Neural progenitor cell (in vitro differentiated cells): ENCODE results near the gene ACTL7A. TPM values are rescaled to one million over a fixed set of nuclear protein-coding genes. Genes with fewer than 3 reads are reported as not detected.

Experiments used
- DNase-seq: peaks from one replicate; pipeline ENCODE4 v3.0.0-alpha.2; 2016; ENCODE audit warnings: low spot score
- H2AFZ ChIP-seq: fragments of 200-600 bp; sonication (generic); replicated peaks from 2 replicates; pipeline ENCODE4 v1.6.1; 2016; ENCODE audit warnings: antibody characterized with exemption
- H3F3A ChIP-seq: fragments of 200-600 bp; sonication (generic); 2 replicates; pipeline ENCODE4 v1.6.1; 2016; ENCODE audit warnings: antibody characterized with exemption, low read depth
- H3K27ac ChIP-seq: fragments of 200-600 bp; sonication (generic); 2 replicates; pipeline ENCODE4 v1.5.1; 2016; ENCODE audit warnings: mild to moderate bottlenecking
- H3K27me3 ChIP-seq: fragments of 200-600 bp; sonication (generic); 2 replicates; pipeline ENCODE4 v1.6.1; 2016; ENCODE audit warnings: mild to moderate bottlenecking, moderate library complexity
- H3K36me3 ChIP-seq: fragments of 200-600 bp; sonication (generic); 2 replicates; pipeline ENCODE4 v1.5.1; 2016
- H3K4me1 ChIP-seq: fragments of 200-600 bp; sonication (generic); 2 replicates; pipeline ENCODE4 v1.6.1; 2016; ENCODE audit warnings: mixed run types
- H3K4me2 ChIP-seq: fragments of 200-600 bp; sonication (generic); 2 replicates; pipeline ENCODE4 v1.6.1; 2016
- H3K4me3 ChIP-seq: fragments of 200-600 bp; sonication (generic); 2 replicates; pipeline ENCODE4 v1.5.1; 2016
- H3K79me2 ChIP-seq: fragments of 200-600 bp; sonication (generic); 2 replicates; pipeline ENCODE4 v1.6.1; 2016; ENCODE audit warnings: low read depth
- H3K9ac ChIP-seq: fragments of 200-600 bp; sonication (generic); 2 replicates; pipeline ENCODE4 v1.6.1; 2016
- H3K9me3 ChIP-seq: fragments of 200-600 bp; sonication (generic); 2 replicates; pipeline ENCODE4 v1.5.1; 2016; ENCODE audit warnings: low read depth
- H4K20me1 ChIP-seq: fragments of 200-600 bp; sonication (generic); 2 replicates; pipeline ENCODE4 v1.6.1; 2016; ENCODE audit warnings: low read depth
- H3K27ac Mint-ChIP-seq: 3 replicates; pipeline ENCODE4 v1.8.0; 2021; ENCODE audit warnings: mixed read lengths
- H3K27me3 Mint-ChIP-seq: 2 replicates; pipeline ENCODE4 v1.8.0; 2022; ENCODE audit warnings: low read depth, mild to moderate bottlenecking, inconsistent platforms, moderate library complexity, mixed read lengths; ENCODE audit not compliant: insufficient read depth
- H3K36me3 Mint-ChIP-seq: 3 replicates; pipeline ENCODE4 v1.8.0; 2021; ENCODE audit warnings: mixed read lengths
- H3K4me1 Mint-ChIP-seq: 3 replicates; pipeline ENCODE4 v1.8.0; 2021; ENCODE audit warnings: mixed read lengths
- H3K4me3 Mint-ChIP-seq: 3 replicates; pipeline ENCODE4 v1.8.0; 2021; ENCODE audit warnings: mild to moderate bottlenecking, moderate library complexity, mixed read lengths
- H3K9me3 Mint-ChIP-seq: 3 replicates; pipeline ENCODE4 v1.8.0; 2020; ENCODE audit warnings: mixed read lengths
- CTCF ChIP-seq: fragments of 200-600 bp; sonication (generic); IDR thresholded peaks from 2 replicates; pipeline ENCODE4 v1.5.1; 2017; ENCODE audit warnings: antibody characterized with exemption, mild to moderate bottlenecking
- EZH2 ChIP-seq: fragments of 200-600 bp; sonication (generic); IDR thresholded peaks from 2 replicates; pipeline ENCODE4 v1.6.1; 2017; ENCODE audit warnings: antibody characterized with exemption, mild to moderate bottlenecking, moderate library complexity
- EZH2phosphoT487 ChIP-seq: fragments of 200-600 bp; sonication (generic); IDR thresholded peaks from 2 replicates; pipeline ENCODE4 v1.6.1; 2017; ENCODE audit warnings: antibody characterized with exemption
- total RNA-seq: library from RNA; depleted of rRNA; stranded (reverse); fragments of >200 nt; gene quantifications from 2 replicates; pipeline ENCODE4 v1.2.3, GENCODE V29; 2015; ENCODE audit warnings: low replicate concordance

The ACTL7A gene
- total RNA-seq, 1 donor from 2014 or later, result not detected

DNA sequence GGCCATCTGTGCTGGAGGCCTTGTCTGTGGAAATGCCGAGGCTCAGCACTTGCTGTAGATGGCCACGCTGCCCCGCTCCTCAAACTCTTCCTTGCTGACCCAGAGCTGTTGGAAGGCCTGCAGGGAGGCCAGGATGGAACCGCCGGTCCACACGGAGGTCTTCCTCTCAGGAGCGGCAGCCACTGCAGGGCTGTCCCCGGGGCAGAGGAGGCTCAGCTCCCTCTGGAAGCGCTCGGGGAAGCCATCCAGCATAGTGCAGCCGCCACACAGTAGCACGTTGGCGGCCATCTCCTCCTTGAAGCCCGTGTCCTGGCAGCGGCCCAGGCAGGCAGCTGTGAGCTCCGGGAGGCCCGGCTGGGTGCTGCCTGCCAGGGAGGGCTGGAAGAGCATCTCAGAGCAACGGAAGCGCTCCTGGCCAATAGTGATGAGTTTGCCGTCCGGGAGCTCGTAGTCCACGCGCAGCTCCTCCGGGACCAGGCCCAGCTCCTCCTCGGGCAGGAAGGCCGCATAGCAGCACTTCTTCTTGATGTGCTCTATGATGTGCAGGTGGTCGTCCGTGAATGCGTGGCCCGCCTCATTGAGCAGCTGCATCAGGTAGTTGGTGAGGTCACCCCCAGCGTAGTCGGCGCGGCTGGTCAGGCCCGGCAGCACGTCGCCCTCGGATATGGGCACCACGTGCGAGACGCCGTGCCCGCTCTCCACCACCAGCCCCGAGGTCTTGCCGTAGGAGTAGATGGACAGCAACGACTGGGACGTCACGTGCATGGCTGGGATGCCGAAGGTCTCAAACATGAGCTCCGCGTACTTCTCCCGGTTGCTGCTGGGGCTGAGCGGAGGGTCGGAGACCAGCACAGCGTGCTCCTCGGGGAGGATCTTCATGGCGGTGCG, 7.2 kb upstream of the ACTL7A start:
- Histone ChIP-seq H3K4me3 (no peak overlapping the region), H3K9ac (no peak overlapping the region), H3F3A (no peaks in the 10 kb centered on the region), H2AFZ (no peak overlapping the region), H3K79me2 (no peaks in the 10 kb centered on the region), H3K4me1 (no peaks in the 10 kb centered on the region), H3K27me3 (no peaks in the 10 kb centered on the region), H3K36me3 (no peaks in the 10 kb centered on the region), H4K20me1 (no peaks in the 10 kb centered on the region), H3K4me2 (no peak overlapping the region), H3K9me3 (no peaks in the 10 kb centered on the region), H3K27ac (no peak overlapping the region)
- no peak for DNase-seq
- H3K27ac Mint-ChIP-seq, result no peak overlapping the region
- H3K27me3 Mint-ChIP-seq, result peaks cover 9% of the 10 kb centered on the region
- peaks cover 8% of the 10 kb centered on the region for H3K4me1 Mint-ChIP-seq
- H3K9me3 Mint-ChIP-seq, result peaks cover 2% of the 10 kb centered on the region
- H3K36me3 Mint-ChIP-seq, result no peaks in the 10 kb centered on the region
- TF ChIP-seq CTCF (no peak), EZH2phosphoT487 (no peak), EZH2 (no peak)
- no peak overlapping the region for H3K4me3 Mint-ChIP-seq

- Histone ChIP-seq H3K4me3 (no peak overlapping the region), H3K27me3 (no peaks in the 10 kb centered on the region), H3K4me1 (no peaks in the 10 kb centered on the region), H3K9me3 (no peaks in the 10 kb centered on the region), H3K36me3 (no peaks in the 10 kb centered on the region), H3K9ac (no peak overlapping the region), H3K4me2 (no peak overlapping the region), H4K20me1 (no peaks in the 10 kb centered on the region), H3F3A (no peaks in the 10 kb centered on the region), H3K79me2 (no peaks in the 10 kb centered on the region), H3K27ac (no peak overlapping the region), H2AFZ (no peak overlapping the region)
- DNase-seq, result no peak
- H3K4me1 Mint-ChIP-seq, result peaks cover 8% of the 10 kb centered on the region
- H3K36me3 Mint-ChIP-seq, result no peaks in the 10 kb centered on the region
- H3K4me3 Mint-ChIP-seq, result no peak overlapping the region
- H3K27ac Mint-ChIP-seq, result no peak overlapping the region
- H3K9me3 Mint-ChIP-seq, result peaks cover 2% of the 10 kb centered on the region
- TF ChIP-seq CTCF (no peak), EZH2 (no peak), EZH2phosphoT487 (no peak)
- peaks cover 7% of the 10 kb centered on the region for H3K27me3 Mint-ChIP-seq
Observed at GRCh38 chr9:108855529-108855886, 6.6 kb upstream of the ACTL7A start.

DNA sequence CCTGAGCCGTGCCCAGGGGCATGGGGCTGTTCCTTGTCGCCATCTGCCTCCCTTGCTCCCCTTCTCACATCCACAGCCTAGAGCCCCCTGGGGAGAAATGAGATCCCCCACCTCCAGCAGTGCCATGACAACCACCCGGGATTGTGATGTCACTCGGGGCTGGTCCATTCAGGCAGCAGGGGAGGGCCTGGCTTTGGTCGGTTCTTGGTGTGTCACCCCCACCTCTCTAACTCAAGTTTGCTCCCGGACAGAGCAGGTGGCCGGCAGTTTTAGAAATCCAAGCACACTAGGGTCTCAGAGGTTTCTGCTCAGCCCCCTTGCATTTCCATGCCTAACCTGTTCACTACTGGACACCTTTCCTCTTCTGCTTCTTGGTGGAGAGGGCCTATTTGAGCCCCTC, 6.2 kb upstream of the ACTL7A start, which contains the start of gene ACTL7B:
TSS of gene ACTL7B (minus strand) at position 99 of the 400 bp plus-strand sequence. CDS start at position 43, 56 bp downstream.
- Mint-ChIP-seq H3K36me3 (no peaks in the 10 kb centered on the region), H3K27ac (no peak within 1 kb of the TSS), H3K4me1 (peaks cover 8% of the 10 kb centered on the region), H3K27me3 (peaks cover 7% of the 10 kb centered on the region), H3K4me3 (no peak within 1 kb of the TSS), H3K9me3 (peaks cover 2% of the 10 kb centered on the region)
- no peaks in the 10 kb centered on the region for H3K9me3 ChIP-seq
- H3K27ac ChIP-seq, result no peak within 1 kb of the TSS
- H3K36me3 ChIP-seq, result no peaks in the 10 kb centered on the region
- H3K27me3 ChIP-seq, result no peaks in the 10 kb centered on the region
- H3K4me2 ChIP-seq, result no peak within 1 kb of the TSS
- DNase-seq, result no peak
- H3K4me1 ChIP-seq, result no peaks in the 10 kb centered on the region
- no peak within 1 kb of the TSS for H2AFZ ChIP-seq
- H4K20me1 ChIP-seq, result no peaks in the 10 kb centered on the region
- H3K4me3 ChIP-seq, result no peak within 1 kb of the TSS
- TF ChIP-seq CTCF (no peak), EZH2phosphoT487 (no peak), EZH2 (no peak)
- H3F3A ChIP-seq, result no peaks in the 10 kb centered on the region
- H3K79me2 ChIP-seq, result no peaks in the 10 kb centered on the region
- H3K9ac ChIP-seq, result no peak within 1 kb of the TSS
